Gastrocnemius medialis (tissue), 4 donors: Measurements from ENCODE around the gene MYLIP. TPM values are rescaled to one million over a fixed set of nuclear protein-coding genes. Genes with fewer than 3 reads are reported as not detected.

Source experiments
- ATAC-seq, 2 donors: fragments of 150-250 bp; one replicate each; pipeline ENCODE4 v1.9.1; 2016
- DNase-seq, 2 donors: peaks; one replicate each; pipeline ENCODE4 v3.0.0-alpha.2; 2019
- H3K27ac ChIP-seq, 4 donors: fragments of 200-600 bp; sonication (generic); 1 replicate in 1 of 4; 2 replicates in 3 of 4; pipeline ENCODE4 v1.5.1; 2016 to 2018; ENCODE audit warnings: mild to moderate bottlenecking in 2 of 4, moderate library complexity in 1 of 4
- H3K27me3 ChIP-seq, 3 donors: fragments of 200-600 bp; sonication (generic) in 2 of 3; 1 replicate in 1 of 3; 2 replicates in 2 of 3; pipeline versions ENCODE4 v1.5.1 to v1.6.0; 2016 to 2019; ENCODE audit warnings: mild to moderate bottlenecking in 1 of 3, moderate library complexity in 1 of 3
- H3K36me3 ChIP-seq, 2 donors: fragments of 200-600 bp; sonication (generic) in 1 of 2; one replicate each; pipeline ENCODE4 v1.5.1; 2017 to 2018
- H3K4me1 ChIP-seq, 2 donors: fragments of 200-600 bp; sonication (generic) in 1 of 2; one replicate each; pipeline ENCODE4 v1.5.1; 2016 to 2017; ENCODE audit warnings: mild to moderate bottlenecking in 2 of 2
- H3K4me3 ChIP-seq, 4 donors: fragments of 200-600 bp; sonication (generic) in 3 of 4; 1 replicate in 1 of 4; 2 replicates in 3 of 4; pipeline ENCODE4 v1.5.1; 2016 to 2019; ENCODE audit warnings: mild to moderate bottlenecking in 2 of 4
- H3K9me3 ChIP-seq, 3 donors: fragments of 200-600 bp; sonication (generic) in 2 of 3; 1 replicate in 1 of 3; 2 replicates in 2 of 3; pipeline ENCODE4 v1.5.1; 2016 to 2019
- POLR2A ChIP-seq, 2 donors: fragments of 450-650 bp; IDR thresholded peaks; one replicate each; pipeline ENCODE4 v1.6.1; 2017; ENCODE audit warnings: antibody characterized with exemption in 2 of 2, mild to moderate bottlenecking in 2 of 2, moderate library complexity in 2 of 2
- in situ Hi-C, 4 donors: fragments of 200-750 bp; cut with MboI; loops; one replicate each; pipeline versions ENCODE4 v1.15.0 to v1.8.0; 2017; ENCODE audit warnings: low sequenced_read_pairs in 4 of 4
- intact Hi-C: fragments of 100-400 bp; cut with DNase I; formaldehyde crosslinking; loops from one replicate; pipeline ENCODE4 v1.15.1; 2023; ENCODE audit warnings: low total_unique reads
- total RNA-seq, 4 donors: library from RNA; depleted of rRNA; stranded (reverse); fragments of >200 nt; gene quantifications; one replicate each; pipeline versions ENCODE4 v1.1.0 to v1.2.3, GENCODE V29; 2016
- TF ChIP-seq, protein P1 (sequence below), 5 experiments: fragments of 450-650 bp in 3 of 5; fragments of 200-600 bp in 2 of 5; sonication (generic) in 2 of 5; IDR thresholded peaks in 4 of 5; conservative IDR thresholded peaks in 1 of 5; 1 replicate in 4 of 5; 2 replicates in 1 of 5; pipeline ENCODE4 v1.5.1; 2016 to 2019; ENCODE audit warnings: antibody characterized with exemption in 5 of 5, mild to moderate bottlenecking in 3 of 5, moderate library complexity in 3 of 5

The MYLIP gene
- total RNA-seq, 4 donors from 2014 or later = 8.9 to 28.6 (median 18.3) TPM

DNA sequence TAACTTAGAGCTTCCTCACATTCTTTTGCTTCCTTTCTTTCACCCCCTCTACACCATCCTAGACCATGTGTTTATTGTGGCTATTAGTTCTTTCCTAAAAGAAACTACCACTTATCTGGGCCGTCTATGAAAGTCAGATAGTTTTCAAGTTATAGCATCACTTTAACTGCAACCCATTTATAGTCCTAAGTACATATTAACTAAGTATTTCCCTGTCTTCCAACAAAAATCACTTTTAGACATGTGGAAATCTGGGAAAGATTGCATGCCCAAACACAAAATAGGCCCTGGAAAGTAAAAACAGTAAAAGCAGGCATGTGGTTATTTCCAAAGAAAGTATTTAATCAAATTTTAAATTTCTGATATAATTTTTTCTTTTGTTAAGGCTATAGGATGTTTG is 5.5 kb downstream of the MYLIP start:
- DNase-seq = no peak
- H3K27ac ChIP-seq = peak overlapping the region; percentile 98 to 100 (median 99)
- peaks cover 84 to 87% of the 10 kb centered on the region in 2 donors for H3K4me1 ChIP-seq
- intact Hi-C loops (loop anchor here (5.0 to 10.0 kb wide), 4 partner anchors 103 to 630 kb away; partner anchors contain the start of genes ATXN1 and GMPR), in situ Hi-C loops (no loop called here)
- no peak overlapping the region for H3K4me3 ChIP-seq
- no peak for ATAC-seq
- H3K36me3 ChIP-seq = no peaks in the 10 kb centered on the region
- H3K9me3 ChIP-seq = no peaks in the 10 kb centered on the region
- H3K27me3 ChIP-seq = no peaks in the 10 kb centered on the region
- TF ChIP-seq POLR2A (IDR thresholded peaks at IDR 0.05) = no peak
- TF ChIP-seq, protein P1, sequence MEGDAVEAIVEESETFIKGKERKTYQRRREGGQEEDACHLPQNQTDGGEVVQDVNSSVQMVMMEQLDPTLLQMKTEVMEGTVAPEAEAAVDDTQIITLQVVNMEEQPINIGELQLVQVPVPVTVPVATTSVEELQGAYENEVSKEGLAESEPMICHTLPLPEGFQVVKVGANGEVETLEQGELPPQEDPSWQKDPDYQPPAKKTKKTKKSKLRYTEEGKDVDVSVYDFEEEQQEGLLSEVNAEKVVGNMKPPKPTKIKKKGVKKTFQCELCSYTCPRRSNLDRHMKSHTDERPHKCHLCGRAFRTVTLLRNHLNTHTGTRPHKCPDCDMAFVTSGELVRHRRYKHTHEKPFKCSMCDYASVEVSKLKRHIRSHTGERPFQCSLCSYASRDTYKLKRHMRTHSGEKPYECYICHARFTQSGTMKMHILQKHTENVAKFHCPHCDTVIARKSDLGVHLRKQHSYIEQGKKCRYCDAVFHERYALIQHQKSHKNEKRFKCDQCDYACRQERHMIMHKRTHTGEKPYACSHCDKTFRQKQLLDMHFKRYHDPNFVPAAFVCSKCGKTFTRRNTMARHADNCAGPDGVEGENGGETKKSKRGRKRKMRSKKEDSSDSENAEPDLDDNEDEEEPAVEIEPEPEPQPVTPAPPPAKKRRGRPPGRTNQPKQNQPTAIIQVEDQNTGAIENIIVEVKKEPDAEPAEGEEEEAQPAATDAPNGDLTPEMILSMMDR (IDR thresholded peaks at IDR 0.05 in 4 of 5, conservative IDR thresholded peaks at IDR 0.05 in 1 of 5) = no peak

DNA sequence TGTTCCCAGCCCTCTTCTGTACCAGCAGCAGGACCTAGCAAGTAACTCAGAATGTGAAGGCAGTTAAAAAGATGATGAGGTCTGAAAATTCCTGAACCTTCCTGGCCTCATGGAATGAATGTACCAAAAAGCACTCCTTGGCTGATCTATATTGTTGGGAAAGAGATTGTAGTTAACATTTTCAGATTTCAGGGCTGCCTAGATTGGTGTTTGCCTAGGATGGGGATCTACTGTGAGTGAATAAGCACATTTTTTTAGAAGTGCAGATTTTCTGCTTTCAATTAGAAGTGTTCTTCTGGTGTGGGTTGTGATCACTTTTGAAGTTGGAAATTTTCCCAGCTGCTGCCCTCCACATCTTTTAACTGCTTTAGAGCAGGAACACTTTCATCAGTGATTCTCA is 6.2 kb downstream of the MYLIP start:
- DNase-seq (no peak), ATAC-seq (no peak)
- Histone ChIP-seq H3K36me3 (no peaks in the 10 kb centered on the region), H3K4me3 (no peak overlapping the region), H3K9me3 (no peaks in the 10 kb centered on the region), H3K27ac (peak overlapping the region; percentile 98 to 100 (median 99)), H3K27me3 (no peaks in the 10 kb centered on the region), H3K4me1 (peaks cover 90 to 93% of the 10 kb centered on the region in 2 donors)
- in situ Hi-C loops (no loop called here), intact Hi-C loops (loop anchor here (5.0 to 10.0 kb wide), 3 partner anchors 142 to 630 kb away; partner anchors contain the start of gene ATXN1)
- no peak for TF ChIP-seq POLR2A (IDR thresholded peaks at IDR 0.05)
- TF ChIP-seq, protein P1 (IDR thresholded peaks at IDR 0.05 in 4 of 5, conservative IDR thresholded peaks at IDR 0.05 in 1 of 5) = no peak

DNA sequence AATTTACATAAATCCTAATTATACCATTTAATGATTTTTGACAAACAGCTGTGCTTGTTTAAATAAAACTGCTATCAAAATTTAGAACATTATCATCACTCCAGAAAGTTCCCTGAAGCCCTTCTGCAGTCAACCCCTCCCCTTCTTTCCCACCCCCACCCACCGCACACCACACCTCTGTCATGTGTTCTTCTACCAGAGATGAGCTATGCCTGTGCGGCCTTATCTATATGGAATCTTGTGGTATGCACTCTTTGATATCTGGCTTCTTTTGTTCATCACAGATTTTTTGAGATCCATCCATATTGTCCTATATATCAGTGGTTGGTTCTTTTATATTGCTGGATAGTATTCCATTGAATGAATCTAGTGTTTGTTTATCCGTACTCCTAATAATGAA is 7.2 kb downstream of the MYLIP start:
- Histone ChIP-seq H3K4me3 (peak overlapping the region in 3 of 4 donors; percentile 19 to 40 (median 36)), H3K27me3 (no peaks in the 10 kb centered on the region), H3K36me3 (no peaks in the 10 kb centered on the region), H3K27ac (peak overlapping the region; percentile 98 to 100 (median 99)), H3K4me1 (peaks cover 99 to 100% of the 10 kb centered on the region in 2 donors), H3K9me3 (no peaks in the 10 kb centered on the region)
- in situ Hi-C loops (no loop called here), intact Hi-C loops (loop anchor here (5.0 to 10.0 kb wide), 3 partner anchors 141 to 629 kb away; partner anchors contain the start of gene ATXN1)
- ATAC-seq (no peak), DNase-seq (no peak)
- TF ChIP-seq, protein P1 (IDR thresholded peaks at IDR 0.05 in 4 of 5, conservative IDR thresholded peaks at IDR 0.05 in 1 of 5) = no peak
- no peak for TF ChIP-seq POLR2A (IDR thresholded peaks at IDR 0.05)

DNA sequence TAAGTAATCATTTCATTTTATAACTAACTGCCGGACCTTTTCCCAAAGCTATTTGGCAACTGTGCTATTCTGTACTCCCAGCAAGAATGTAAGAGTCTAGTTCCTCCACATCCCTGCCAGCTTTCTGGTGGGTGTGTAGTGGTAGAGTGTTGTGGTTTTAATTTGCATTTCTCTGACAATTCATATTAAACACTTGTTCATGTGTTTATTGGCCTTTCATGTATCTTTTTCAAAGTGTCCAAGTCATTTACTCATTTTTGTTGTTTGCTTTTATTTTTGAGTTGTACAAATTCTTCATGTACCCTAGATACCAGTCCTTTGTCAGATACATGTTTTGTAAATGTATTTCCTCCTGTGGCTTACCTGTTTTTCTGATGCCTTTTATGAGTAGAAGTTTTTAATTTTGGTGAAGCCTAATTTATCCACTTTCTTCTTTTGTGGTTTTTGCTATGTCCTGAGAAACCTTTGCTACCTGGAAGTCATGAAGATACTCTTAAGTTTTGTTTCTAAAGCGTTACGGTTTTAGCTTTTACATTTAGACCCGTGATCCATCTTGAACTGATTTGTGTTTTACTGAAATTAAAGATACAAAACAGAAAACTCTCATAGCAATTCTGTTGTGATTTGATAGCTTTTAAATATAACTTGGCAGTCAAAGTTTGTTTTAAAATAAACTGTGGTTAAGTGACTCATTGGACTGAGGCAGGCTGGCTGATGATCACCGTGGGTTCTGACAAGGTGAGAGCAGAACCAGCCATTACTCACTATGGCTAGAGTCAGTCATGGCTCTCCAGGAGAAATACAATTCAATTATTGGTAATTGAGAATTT is 8.0 kb downstream of the MYLIP start:
- TF ChIP-seq, protein P1 (IDR thresholded peaks at IDR 0.05 in 4 of 5, conservative IDR thresholded peaks at IDR 0.05 in 1 of 5) = no peak
- peak; percentile 21 to 69 for TF ChIP-seq POLR2A (IDR thresholded peaks at IDR 0.05)
- in situ Hi-C loops = no loop called here
- Histone ChIP-seq H3K27me3 (no peaks in the 10 kb centered on the region), H3K4me3 (peak overlapping the region in 3 of 4 donors; percentile 19 to 40 (median 36)), H3K27ac (peak overlapping the region; percentile 98 to 100 (median 99)), H3K9me3 (no peaks in the 10 kb centered on the region), H3K36me3 (peaks cover 0 to 4% of the 10 kb centered on the region in 2 donors), H3K4me1 (peaks cover 98 to 100% of the 10 kb centered on the region in 2 donors)
- ATAC-seq (peak; percentile 91 to 93), DNase-seq (peak; percentile 63 to 79)
- intact Hi-C loops = loop anchor here (5.0 to 10.0 kb wide), 3 partner anchors 140 to 628 kb away; partner anchors contain the start of gene ATXN1
